ENCODE data around the gene WDR33. TPM values are rescaled to one million over a fixed set of nuclear protein-coding genes. Genes with fewer than 3 reads are reported as not detected.

Gene WDR33
- total RNA-seq, 1 donor, result 25.7 TPM

GRCh38 chr2:127783101-127783500 lies 27.9 kb downstream of the WDR33 start:
- no peaks in the 10 kb centered on the region for H3K9me3 ChIP-seq (ENCODE audit: low read depth, low read length)
- H3K4me1 ChIP-seq (ENCODE audit: insufficient read depth, low read length), result no peaks in the 10 kb centered on the region
- TF ChIP-seq CTCF (IDR thresholded peaks at IDR 0.05; ENCODE audit: extremely low read depth, low read depth, low read length), result no peak
- no peaks in the 10 kb centered on the region for H3K27me3 ChIP-seq (ENCODE audit: insufficient read depth, low read length)
- H2AFZ ChIP-seq (ENCODE audit: low read length), result no peak overlapping the region
- no peaks in the 10 kb centered on the region for H3K36me3 ChIP-seq (ENCODE audit: insufficient read depth, low read length)
- H3K4me2 ChIP-seq (ENCODE audit: insufficient read depth, low read length), result no peak overlapping the region
- H3K4me3 ChIP-seq (ENCODE audit: insufficient read depth, low read length), result no peak overlapping the region
- H4K20me1 ChIP-seq (ENCODE audit: insufficient read depth, low read length), result peaks cover 42% of the 10 kb centered on the region
- H3K79me2 ChIP-seq (ENCODE audit: insufficient read depth, low read length), result peaks cover 76% of the 10 kb centered on the region
- H3K27ac ChIP-seq (ENCODE audit: low read depth, low read length), result no peak overlapping the region
- no peak for DNase-seq (ENCODE audit: insufficient read length, low spot score, missing footprints)

GRCh38 chr2:127778850-127779249 lies 32.1 kb downstream of the WDR33 start:
- Histone ChIP-seq H2AFZ (ENCODE audit: low read length) (no peak overlapping the region), H3K27me3 (ENCODE audit: insufficient read depth, low read length) (no peaks in the 10 kb centered on the region), H3K27ac (ENCODE audit: low read depth, low read length) (no peak overlapping the region), H3K4me2 (ENCODE audit: insufficient read depth, low read length) (no peak overlapping the region), H3K4me1 (ENCODE audit: insufficient read depth, low read length) (peaks cover 7% of the 10 kb centered on the region), H3K9me3 (ENCODE audit: low read depth, low read length) (no peaks in the 10 kb centered on the region), H3K79me2 (ENCODE audit: insufficient read depth, low read length) (peaks cover 90% of the 10 kb centered on the region), H4K20me1 (ENCODE audit: insufficient read depth, low read length) (peaks cover 35% of the 10 kb centered on the region), H3K4me3 (ENCODE audit: insufficient read depth, low read length) (no peak overlapping the region), H3K36me3 (ENCODE audit: insufficient read depth, low read length) (no peaks in the 10 kb centered on the region)
- DNase-seq (ENCODE audit: insufficient read length, low spot score, missing footprints), result no peak
- no peak for TF ChIP-seq CTCF (IDR thresholded peaks at IDR 0.05; ENCODE audit: extremely low read depth, low read depth, low read length)

- peaks cover 90% of the 10 kb centered on the region for H3K79me2 ChIP-seq (ENCODE audit: insufficient read depth, low read length)
- H3K27me3 ChIP-seq (ENCODE audit: insufficient read depth, low read length), result no peaks in the 10 kb centered on the region
- H3K4me1 ChIP-seq (ENCODE audit: insufficient read depth, low read length), result peaks cover 7% of the 10 kb centered on the region
- no peak for TF ChIP-seq CTCF (IDR thresholded peaks at IDR 0.05; ENCODE audit: extremely low read depth, low read depth, low read length)
- no peak overlapping the region for H2AFZ ChIP-seq (ENCODE audit: low read length)
- peaks cover 34% of the 10 kb centered on the region for H4K20me1 ChIP-seq (ENCODE audit: insufficient read depth, low read length)
- H3K4me3 ChIP-seq (ENCODE audit: insufficient read depth, low read length), result no peak overlapping the region
- H3K36me3 ChIP-seq (ENCODE audit: insufficient read depth, low read length), result no peaks in the 10 kb centered on the region
- no peak overlapping the region for H3K4me2 ChIP-seq (ENCODE audit: insufficient read depth, low read length)
- DNase-seq (ENCODE audit: insufficient read length, low spot score, missing footprints), result no peak
- H3K27ac ChIP-seq (ENCODE audit: low read depth, low read length), result no peak overlapping the region
- no peaks in the 10 kb centered on the region for H3K9me3 ChIP-seq (ENCODE audit: low read depth, low read length)
Observed at GRCh38 chr2:127778447-127778846, 32.5 kb downstream of the WDR33 start.

- H3K4me2 ChIP-seq (ENCODE audit: insufficient read depth, low read length), result no peak overlapping the region
- peaks cover 26% of the 10 kb centered on the region for H4K20me1 ChIP-seq (ENCODE audit: insufficient read depth, low read length)
- peaks cover 10% of the 10 kb centered on the region for H3K4me1 ChIP-seq (ENCODE audit: insufficient read depth, low read length)
- no peak overlapping the region for H2AFZ ChIP-seq (ENCODE audit: low read length)
- no peak for TF ChIP-seq CTCF (IDR thresholded peaks at IDR 0.05; ENCODE audit: extremely low read depth, low read depth, low read length)
- H3K27ac ChIP-seq (ENCODE audit: low read depth, low read length), result peak overlapping the region; percentile 25
- no peaks in the 10 kb centered on the region for H3K9me3 ChIP-seq (ENCODE audit: low read depth, low read length)
- H3K4me3 ChIP-seq (ENCODE audit: insufficient read depth, low read length), result no peak overlapping the region
- H3K36me3 ChIP-seq (ENCODE audit: insufficient read depth, low read length), result no peaks in the 10 kb centered on the region
- H3K79me2 ChIP-seq (ENCODE audit: insufficient read depth, low read length), result peaks cover 89% of the 10 kb centered on the region
- DNase-seq (ENCODE audit: insufficient read length, low spot score, missing footprints), result no peak
- no peaks in the 10 kb centered on the region for H3K27me3 ChIP-seq (ENCODE audit: insufficient read depth, low read length)
Observed at GRCh38 chr2:127776122-127776780, 34.7 kb downstream of the WDR33 start.

All from osteoblast (primary cell).